ENCODE results near the gene TMEM248. TPM values are rescaled to one million over a fixed set of nuclear protein-coding genes. Genes with fewer than 3 reads are reported as not detected.
A peak's percentile ranks its signal among the peaks of the same experiment; 100 is the strongest.
"Not testable (repeated sequence)": the region's sequence is repeated elsewhere in the genome, so short reads cannot be mapped to it uniquely, and the experiment has no call there.

The TMEM248 gene
- polyA plus RNA-seq, 12 donors = 51.8 to 158 (median 60.4) TPM

DNA sequence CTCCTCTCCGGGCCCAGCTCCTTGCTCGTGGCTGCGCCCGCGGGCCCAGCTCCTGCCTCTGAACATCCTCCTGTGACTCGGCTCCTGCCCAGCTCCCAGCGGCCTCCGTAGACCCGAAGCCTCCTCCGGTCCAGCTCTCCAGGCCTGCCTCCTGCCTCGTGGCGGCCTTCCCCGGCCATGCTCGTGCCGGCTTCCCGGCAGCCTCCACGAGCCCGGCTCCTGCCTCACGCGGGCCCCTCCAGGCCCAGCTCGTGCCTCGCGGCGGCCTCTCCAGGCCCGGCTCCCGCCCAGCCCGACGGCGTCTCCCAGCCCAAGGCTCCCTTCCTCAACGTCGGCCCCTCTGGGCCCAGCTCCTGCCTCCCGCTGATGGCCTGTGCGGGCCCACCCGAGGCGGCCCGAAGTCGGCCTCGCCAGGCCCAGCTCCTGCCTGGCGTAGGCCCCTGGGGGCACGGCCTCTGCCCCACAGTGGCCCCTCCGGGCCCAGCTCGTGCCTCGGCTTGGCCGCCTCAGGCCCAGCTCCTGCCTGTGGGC, 16.9 kb upstream of the TMEM248 start:
- DNase-seq = no peak

DNA sequence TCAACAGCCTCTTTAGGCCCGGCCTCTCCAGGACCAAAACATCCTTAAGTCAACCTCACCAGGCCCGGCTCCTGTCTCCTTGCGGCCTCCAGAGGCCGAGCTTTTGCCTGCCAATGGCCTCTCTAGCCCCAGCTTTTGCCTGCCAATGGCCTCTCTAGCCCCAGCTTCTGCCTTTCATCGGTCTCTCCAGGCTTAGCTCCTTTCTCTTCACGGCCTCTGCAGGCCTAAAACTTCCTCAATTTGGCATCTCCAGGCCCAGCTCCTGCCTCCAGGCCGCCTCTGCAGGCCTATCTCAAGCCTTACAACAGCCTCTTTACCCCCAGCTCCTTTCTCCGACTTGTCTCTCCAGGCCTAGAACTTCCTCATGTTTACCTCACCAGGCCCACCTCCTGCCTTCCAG, 15.7 kb upstream of the TMEM248 start:
- DNase-seq = no peak

GRCh38 chr7:66905689-66906088, 15.3 kb upstream of the TMEM248 start:
- DNase-seq = no peak

GRCh38 chr7:66907731-66908130, 13.3 kb upstream of the TMEM248 start:
- DNase-seq = no peak

GRCh38 chr7:66908598-66908997, 12.4 kb upstream of the TMEM248 start:
- DNase-seq = not testable (repeated sequence)

- no peak for DNase-seq
Measured at GRCh38 chr7:66910789-66911188, 10.2 kb upstream of the TMEM248 start.

DNA sequence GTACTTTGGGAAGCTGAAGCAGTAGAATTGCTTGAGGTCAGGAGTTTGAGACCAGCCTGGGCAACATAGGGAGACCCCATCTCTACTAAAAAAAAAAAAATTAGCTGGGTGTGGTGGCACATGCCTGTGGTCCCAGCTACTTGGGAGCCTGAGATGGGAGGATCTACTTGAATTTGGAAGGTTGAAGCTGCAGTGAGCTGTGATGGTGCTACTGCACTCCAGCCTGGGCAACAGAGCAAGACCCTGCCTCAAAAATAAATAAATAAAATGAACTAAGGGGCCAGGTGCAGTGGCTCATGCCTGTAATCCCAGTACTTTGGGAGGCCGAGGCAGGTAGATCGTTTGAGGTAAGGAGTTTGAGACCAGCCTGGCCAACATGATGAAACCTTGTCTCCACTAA, 9.8 kb upstream of the TMEM248 start:
- not testable (repeated sequence) for DNase-seq

DNA sequence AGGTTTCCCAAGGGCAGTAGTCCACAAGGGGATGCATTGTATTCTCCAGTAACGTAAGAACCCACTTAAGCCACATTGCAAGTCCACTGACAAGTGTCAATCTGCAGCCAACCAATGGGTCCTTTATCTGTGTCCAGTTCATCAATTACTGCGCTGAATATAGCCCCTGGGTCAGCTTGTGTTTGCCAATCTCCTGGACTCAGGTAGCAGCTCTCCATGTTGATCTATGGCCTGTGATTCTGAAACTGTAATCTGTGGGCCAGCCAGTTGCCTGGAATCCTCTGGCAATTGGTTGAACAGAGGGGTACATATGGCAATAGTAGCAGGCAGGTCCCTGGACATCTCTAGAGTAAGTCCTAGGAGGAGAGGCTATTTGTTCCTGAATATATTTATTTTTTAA, 8.8 kb upstream of the TMEM248 start:
- DNase-seq = no peak

GRCh38 chr7:66913118-66914037, 7.6 kb upstream of the TMEM248 start:
- no peak for DNase-seq

- DNase-seq = not testable (repeated sequence)
Measured at GRCh38 chr7:66917904-66918303, 3.1 kb upstream of the TMEM248 start.

- DNase-seq = no peak
Measured at GRCh38 chr7:66919304-66919703, 1.7 kb upstream of the TMEM248 start.

- no peak for DNase-seq
Measured at GRCh38 chr7:66919704-66920103, 1.3 kb upstream of the TMEM248 start.

GRCh38 chr7:66920256-66920655, 769 bp upstream of the TMEM248 start:
- no peak for DNase-seq

GRCh38 chr7:66921396-66921917, 432 bp downstream of the TMEM248 start:
- DNase-seq = peak; percentile 67

- no peak for DNase-seq
Measured at GRCh38 chr7:66921918-66922486, 977 bp downstream of the TMEM248 start.

GRCh38 chr7:66925255-66925654, 4.2 kb downstream of the TMEM248 start:
- DNase-seq = no peak

DNA sequence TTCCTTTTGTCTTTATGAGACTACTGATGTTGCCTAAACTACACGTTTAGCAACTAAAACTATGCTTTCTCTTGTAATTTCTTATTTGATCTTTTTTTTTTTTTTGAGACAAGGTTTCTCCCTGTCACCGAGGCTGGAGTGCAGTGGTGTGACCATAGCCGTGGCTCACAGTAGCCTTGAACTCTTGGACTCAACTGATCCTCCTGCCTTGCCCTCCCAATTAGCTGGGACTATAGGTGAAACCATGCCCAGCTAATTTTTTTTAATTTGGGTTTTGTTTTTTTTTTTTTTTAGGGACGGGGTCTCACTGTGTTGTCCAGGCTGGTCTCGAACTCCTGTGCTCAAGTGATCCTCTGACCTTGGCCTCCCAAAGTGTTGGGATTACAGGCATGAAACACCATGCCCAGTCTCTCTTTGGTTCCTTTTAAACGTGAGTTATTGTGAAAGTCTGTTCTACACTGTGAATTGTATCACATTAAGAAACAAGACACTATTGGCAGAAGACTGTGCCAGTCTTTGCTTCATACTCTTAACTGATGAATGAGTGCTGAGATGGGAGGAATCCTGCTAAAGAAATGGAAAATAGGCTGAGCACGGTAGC, 6.4 kb downstream of the TMEM248 start:
- DNase-seq = no peak

DNA sequence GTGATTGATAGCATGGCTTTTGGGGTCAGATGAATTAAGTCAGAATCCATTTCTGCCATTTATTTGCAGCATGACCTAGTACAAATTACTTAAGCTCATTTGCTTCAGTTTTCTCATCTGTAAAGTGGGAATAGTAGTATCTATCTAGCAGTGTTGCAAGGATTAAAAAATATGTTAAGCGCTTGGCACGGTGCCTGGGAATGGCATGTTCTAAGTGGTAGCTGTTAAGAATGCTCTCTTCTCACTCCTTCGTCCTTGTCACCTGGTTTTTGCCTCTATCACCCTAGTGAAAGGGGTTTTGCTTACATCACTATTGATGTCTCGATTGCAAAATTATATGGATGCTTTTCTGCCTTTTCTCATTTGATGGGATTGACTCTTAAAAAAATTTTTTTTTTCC, 7.4 kb downstream of the TMEM248 start:
- no peak for DNase-seq

- DNase-seq = no peak
Measured at GRCh38 chr7:66929165-66929564, 8.1 kb downstream of the TMEM248 start.

GRCh38 chr7:66929935-66930334, 8.9 kb downstream of the TMEM248 start:
- no peak for DNase-seq

GRCh38 chr7:66930341-66930740, 9.3 kb downstream of the TMEM248 start:
- no peak for DNase-seq

- DNase-seq = no peak
Measured at GRCh38 chr7:66933469-66933868, 12.4 kb downstream of the TMEM248 start.

Data from muscle of arm (tissue), 12 donors.